Lung (tissue), 12 donors: ENCODE results near the gene RCL1. TPM values are rescaled to one million over a fixed set of nuclear protein-coding genes. Genes with fewer than 3 reads are reported as not detected.

Source experiments
- ATAC-seq: fragments of 200-7000 bp; cut with Tn5 transposase; one replicate; pipeline ENCODE4 v1.9.1; 2020; ENCODE audit warnings: moderate number of reproducible peaks; ENCODE audit not compliant: insufficient read depth, low FRiP score
- DNase-seq, 3 donors: peaks; one replicate each; pipeline ENCODE4 v3.0.0-alpha.2; 2013 to 2017
- H3K27ac ChIP-seq, 2 donors: one replicate each; pipeline ENCODE4 v1.5.1; 2013; ENCODE audit warnings: mild to moderate bottlenecking in 2 of 2, moderate library complexity in 2 of 2, control low read depth in 1 of 2, inconsistent platforms in 1 of 2, low read depth in 1 of 2, low read length in 1 of 2
- H3K27me3 ChIP-seq, 3 donors: one replicate each; pipeline ENCODE4 v1.5.1; 2013; ENCODE audit warnings: low read length in 2 of 3; ENCODE audit not compliant: control insufficient read depth in 3 of 3, insufficient read depth in 3 of 3
- H3K36me3 ChIP-seq, 4 donors: one replicate each; pipeline ENCODE4 v1.5.1; 2013; ENCODE audit warnings: low read length in 4 of 4, mild to moderate bottlenecking in 1 of 4, moderate library complexity in 1 of 4; ENCODE audit not compliant: control insufficient read depth in 4 of 4, insufficient read depth in 4 of 4
- H3K4me1 ChIP-seq, 5 donors: one replicate each; pipeline ENCODE4 v1.5.1; 2013; ENCODE audit warnings: low read length in 5 of 5, mild to moderate bottlenecking in 2 of 5, moderate library complexity in 1 of 5; ENCODE audit not compliant: control insufficient read depth in 5 of 5, insufficient read depth in 5 of 5
- H3K4me3 ChIP-seq: one replicate; pipeline ENCODE4 v1.5.1; 2013; ENCODE audit warnings: mild to moderate bottlenecking, control low read depth, moderate library complexity
- H3K9ac ChIP-seq, 2 donors: one replicate each; pipeline ENCODE4 v1.5.1; 2013; ENCODE audit warnings: low read length in 2 of 2, control low read depth in 1 of 2; ENCODE audit not compliant: insufficient read depth in 1 of 2
- H3K9me3 ChIP-seq, 4 donors: one replicate each; pipeline ENCODE4 v1.5.1; 2013; ENCODE audit warnings: low read length in 3 of 4, mild to moderate bottlenecking in 1 of 4, moderate library complexity in 1 of 4; ENCODE audit not compliant: control insufficient read depth in 4 of 4, insufficient read depth in 3 of 4
- WGBS, 2 donors: extraction: QIAGEN DNeasy Blood & Tissue Kit; methylation state at CpG; one replicate each; pipeline ENCODE4 v1.1.7; 2013; 5-methylcytosine and 5-hydroxymethylcytosine counted together
- polyA plus RNA-seq, 2 donors: library from polyadenylated mRNA; stranded (reverse); fragments of 200-250 nt; gene quantifications; one replicate each; pipeline ENCODE4 v1.2.1, GENCODE V29; 2013
- total RNA-seq, 2 donors: library from RNA; depleted of rRNA in 1 of 2; stranded (reverse); fragments of >200 nt in 1 of 2; gene quantifications; one replicate each; pipeline ENCODE4 v1.2.1, GENCODE V29; 2014 to 2021
- TF ChIP-seq, protein P1 (sequence below): IDR thresholded peaks from 2 replicates; pipeline ENCODE4 v1.5.1; 2012; ENCODE audit warnings: mild to moderate bottlenecking; ENCODE audit errors: control extremely low read depth, extremely low read depth
- donor health status: control.
- donor health status: control.
- donor health status: Bipolar disorder and iron deficiency.
- donor health status: healthy.
- donor health status: DM: yes; HTN: yes; CAD: no.

The RCL1 gene
- total and polyA plus RNA-seq, 4 donors, result 14.8 to 62.2 (median 23.4) TPM

DNA sequence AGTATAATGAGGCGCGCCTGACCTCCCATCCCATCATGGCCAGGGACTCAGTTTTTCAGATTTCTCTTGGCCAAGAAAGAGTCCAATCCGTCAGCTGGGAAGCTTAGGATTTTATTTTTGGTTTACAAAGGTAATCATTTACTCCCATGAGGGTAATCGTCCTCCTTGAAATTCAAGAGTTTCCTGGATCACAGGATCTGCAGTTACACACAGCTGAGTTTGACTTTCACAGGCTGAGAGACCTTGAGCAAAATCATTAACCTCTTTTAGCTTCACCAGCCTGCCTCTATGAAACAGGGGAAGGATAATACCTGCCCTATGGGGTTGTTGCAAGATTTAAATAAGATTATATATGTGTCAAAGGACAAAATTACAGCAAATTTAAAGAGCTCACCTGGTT lies 36.3 kb upstream of the RCL1 start:
- H3K4me3 ChIP-seq, result no peak overlapping the region
- H3K9ac ChIP-seq, result no peak overlapping the region
- no peak overlapping the region for H3K27ac ChIP-seq
- DNase-seq (peak in 2 of 3 donors; percentile 2 to 34), ATAC-seq (no peak)
- TF ChIP-seq, protein P1, sequence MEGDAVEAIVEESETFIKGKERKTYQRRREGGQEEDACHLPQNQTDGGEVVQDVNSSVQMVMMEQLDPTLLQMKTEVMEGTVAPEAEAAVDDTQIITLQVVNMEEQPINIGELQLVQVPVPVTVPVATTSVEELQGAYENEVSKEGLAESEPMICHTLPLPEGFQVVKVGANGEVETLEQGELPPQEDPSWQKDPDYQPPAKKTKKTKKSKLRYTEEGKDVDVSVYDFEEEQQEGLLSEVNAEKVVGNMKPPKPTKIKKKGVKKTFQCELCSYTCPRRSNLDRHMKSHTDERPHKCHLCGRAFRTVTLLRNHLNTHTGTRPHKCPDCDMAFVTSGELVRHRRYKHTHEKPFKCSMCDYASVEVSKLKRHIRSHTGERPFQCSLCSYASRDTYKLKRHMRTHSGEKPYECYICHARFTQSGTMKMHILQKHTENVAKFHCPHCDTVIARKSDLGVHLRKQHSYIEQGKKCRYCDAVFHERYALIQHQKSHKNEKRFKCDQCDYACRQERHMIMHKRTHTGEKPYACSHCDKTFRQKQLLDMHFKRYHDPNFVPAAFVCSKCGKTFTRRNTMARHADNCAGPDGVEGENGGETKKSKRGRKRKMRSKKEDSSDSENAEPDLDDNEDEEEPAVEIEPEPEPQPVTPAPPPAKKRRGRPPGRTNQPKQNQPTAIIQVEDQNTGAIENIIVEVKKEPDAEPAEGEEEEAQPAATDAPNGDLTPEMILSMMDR, result no peak
- no peaks in the 10 kb centered on the region for H3K9me3 ChIP-seq
- 75 to 81% methylated on average over 4 of the region's 4 CpGs for WGBS, 2 donors
- no peaks in the 10 kb centered on the region for H3K27me3 ChIP-seq
- no peaks in the 10 kb centered on the region for H3K36me3 ChIP-seq
- no peaks in the 10 kb centered on the region for H3K4me1 ChIP-seq

DNA sequence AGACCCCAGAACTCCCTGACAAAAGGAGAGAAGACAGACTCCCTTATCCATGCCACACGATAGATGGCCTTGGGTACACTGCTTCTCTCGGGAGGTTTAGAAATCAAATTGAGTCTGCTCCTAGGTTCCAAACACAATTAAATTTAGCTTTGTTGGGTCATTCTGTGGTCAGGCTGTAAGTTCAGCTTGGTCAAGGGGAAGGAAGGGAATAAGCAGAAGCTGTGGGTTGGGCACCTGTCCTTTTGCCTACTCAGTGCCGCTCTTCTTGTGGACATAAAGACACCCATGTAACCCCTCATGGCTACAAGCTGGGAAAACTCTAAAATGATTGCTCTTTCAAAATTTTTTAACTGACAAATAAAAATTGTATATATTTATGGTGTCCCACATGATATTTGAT lies 32.6 kb upstream of the RCL1 start:
- no peaks in the 10 kb centered on the region for H3K27me3 ChIP-seq
- H3K27ac ChIP-seq, result no peak overlapping the region
- H3K4me1 ChIP-seq, result peaks cover 0 to 5% (median 0%) of the 10 kb centered on the region in 5 donors
- no peak overlapping the region for H3K4me3 ChIP-seq
- H3K9ac ChIP-seq, result no peak overlapping the region
- DNase-seq, result peak in 1 of 3 donors; percentile 6
- no peaks in the 10 kb centered on the region for H3K9me3 ChIP-seq
- WGBS, 2 donors, result 30 to 73% methylated on average over 3 of the region's 3 CpGs
- H3K36me3 ChIP-seq, result no peaks in the 10 kb centered on the region
- no peak for ATAC-seq
- TF ChIP-seq, protein P1, result no peak

DNA sequence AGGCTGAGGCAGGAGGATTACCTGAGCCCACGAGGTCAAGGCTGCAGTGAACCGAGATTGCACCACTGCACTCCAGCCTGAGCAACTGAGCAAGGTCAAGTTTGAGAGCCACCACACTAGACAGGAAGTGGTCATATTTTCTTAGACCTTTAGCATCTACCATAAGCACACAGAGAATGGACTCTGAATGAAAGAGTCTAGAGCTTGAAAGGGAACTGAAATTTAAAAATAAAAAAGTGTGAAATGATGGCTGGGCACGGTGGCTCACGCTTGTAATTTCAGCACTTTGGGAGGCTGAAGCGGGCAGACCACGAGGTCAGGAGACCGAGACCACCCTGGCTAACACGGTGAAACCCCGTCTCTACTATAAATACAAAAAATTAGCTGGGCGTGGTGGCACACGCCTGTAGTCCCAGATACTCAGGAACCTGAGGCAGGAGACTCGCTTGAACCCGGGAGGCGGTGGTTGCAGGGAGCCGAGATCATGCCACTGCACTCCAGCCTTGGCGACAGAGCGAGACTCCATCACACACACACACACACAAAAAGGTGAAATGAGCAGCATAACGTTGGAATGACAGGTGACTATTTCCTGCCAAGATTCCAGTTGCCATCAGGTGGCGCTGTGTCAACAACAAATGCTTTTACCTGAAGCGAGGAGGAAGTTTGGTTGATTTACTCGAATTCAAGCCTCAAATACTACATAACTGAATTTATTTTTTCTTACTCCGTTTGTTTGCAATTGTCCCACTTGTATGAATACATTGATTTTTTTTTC lies 30.4 kb upstream of the RCL1 start:
- ATAC-seq, result peak; percentile 78
- peak; percentile 74 to 87 (median 75) for DNase-seq
- Histone ChIP-seq H3K36me3 (no peaks in the 10 kb centered on the region), H3K4me3 (no peak overlapping the region), H3K9ac (no peak overlapping the region), H3K4me1 (peaks cover 0 to 5% (median 0%) of the 10 kb centered on the region in 5 donors), H3K9me3 (no peaks in the 10 kb centered on the region), H3K27ac (peak overlapping the region in 1 of 2 donors; percentile 80), H3K27me3 (no peaks in the 10 kb centered on the region)
- WGBS, 2 donors, result 20 to 21% methylated on average over 22 of the region's 22 CpGs
- TF ChIP-seq, protein P1, result peak; percentile 92
